CD14-positive monocyte (primary cell): ENCODE measurements around the gene A4GALT. TPM values are rescaled to one million over a fixed set of nuclear protein-coding genes. Genes with fewer than 3 reads are reported as not detected.

ENCODE experiments used
- DNase-seq, 3 donors: peaks; one replicate each; pipeline ENCODE4 v3.0.0-alpha.2; 2011 to 2022
- H2AFZ ChIP-seq: 2 replicates; pipeline ENCODE4 v1.6.0; 2012; ENCODE audit warnings: mild to moderate bottlenecking, low read depth, low read length, inconsistent platforms; ENCODE audit not compliant: insufficient read depth, poor library complexity, severe bottlenecking
- H3K27ac ChIP-seq, 2 donors: 1 replicate in 1 of 2; 2 replicates in 1 of 2; pipeline ENCODE4 v1.5.1; 2012 to 2013; ENCODE audit warnings: low read length in 2 of 2, control low read depth in 1 of 2, inconsistent platforms in 1 of 2, low read depth in 1 of 2, mild to moderate bottlenecking in 1 of 2
- H3K27me3 ChIP-seq, 2 donors: one replicate each; pipeline versions ENCODE4 v1.6.0 to v1.6.1; 2011 to 2013; ENCODE audit warnings: low read length in 2 of 2; ENCODE audit not compliant: control insufficient read depth in 2 of 2, insufficient read depth in 2 of 2
- H3K36me3 ChIP-seq, 2 donors: replicated peaks in 1 of 2; 1 replicate in 1 of 2; 2 replicates in 1 of 2; pipeline versions ENCODE4 v1.5.1 to v1.6.1; 2012 to 2013; ENCODE audit warnings: low read length in 2 of 2, control low read depth in 1 of 2, inconsistent platforms in 1 of 2, mild to moderate bottlenecking in 1 of 2; ENCODE audit not compliant: insufficient read depth in 2 of 2, control insufficient read depth in 1 of 2
- H3K4me1 ChIP-seq, 2 donors: 1 replicate in 1 of 2; 2 replicates in 1 of 2; pipeline versions ENCODE4 v1.5.1 to v1.6.1; 2012 to 2013; ENCODE audit warnings: low read length in 2 of 2, control low read depth in 1 of 2, inconsistent platforms in 1 of 2, mild to moderate bottlenecking in 1 of 2, moderate library complexity in 1 of 2; ENCODE audit not compliant: insufficient read depth in 2 of 2, control insufficient read depth in 1 of 2
- H3K4me2 ChIP-seq: replicated peaks from 2 replicates; pipeline ENCODE3; 2012; ENCODE audit warnings: low read length, moderate library complexity, mild to moderate bottlenecking; ENCODE audit not compliant: poor library complexity, severe bottlenecking; ENCODE audit errors: extremely low read depth
- H3K4me3 ChIP-seq, 3 experiments: fragments of 200-600 bp in 1 of 3; sonication (generic) in 1 of 3; replicated peaks in 1 of 3; 1 replicate in 2 of 3; 2 replicates in 1 of 3; pipeline ENCODE4 v1.5.1; 2011 to 2013; ENCODE audit warnings: low read length in 3 of 3, mild to moderate bottlenecking in 3 of 3, control low read depth in 2 of 3, low read depth in 2 of 3, inconsistent platforms in 1 of 3, moderate library complexity in 1 of 3
- H3K79me2 ChIP-seq: 2 replicates; pipeline ENCODE4 v1.6.0; 2012; ENCODE audit warnings: mild to moderate bottlenecking, control low read depth, inconsistent platforms, low read length, moderate library complexity; ENCODE audit not compliant: insufficient read depth
- H3K9ac ChIP-seq: 2 replicates; pipeline ENCODE4 v1.6.0; 2017; ENCODE audit warnings: low read length, mild to moderate bottlenecking; ENCODE audit not compliant: insufficient read depth, poor library complexity, severe bottlenecking
- H3K9me3 ChIP-seq, 2 donors: replicated peaks in 1 of 2; 1 replicate in 1 of 2; 2 replicates in 1 of 2; pipeline versions ENCODE4 v1.5.1 to v1.6.1; 2012 to 2013; ENCODE audit warnings: low read length in 2 of 2, control low read depth in 1 of 2; ENCODE audit not compliant: control insufficient read depth in 1 of 2, insufficient read depth in 1 of 2
- H4K20me1 ChIP-seq: 2 replicates; pipeline ENCODE4 v1.6.0; 2012; ENCODE audit warnings: mild to moderate bottlenecking, low read length, control low read depth, moderate library complexity; ENCODE audit not compliant: insufficient read depth
- H3K27ac Mint-ChIP-seq, 7 donors: one replicate each; pipeline ENCODE4 v1.8.0; 2020; ENCODE audit warnings: mild to moderate bottlenecking in 7 of 7, mixed read lengths in 7 of 7, moderate library complexity in 6 of 7, inconsistent platforms in 2 of 7
- H3K27me3 Mint-ChIP-seq, 3 donors: one replicate each; pipeline ENCODE4 v1.8.0; 2021 to 2022; ENCODE audit warnings: low read depth in 3 of 3, mild to moderate bottlenecking in 3 of 3, mixed read lengths in 3 of 3, moderate library complexity in 3 of 3, inconsistent platforms in 1 of 3
- H3K36me3 Mint-ChIP-seq, 2 donors: one replicate each; pipeline ENCODE4 v1.8.0; 2020; ENCODE audit warnings: mixed read lengths in 2 of 2, inconsistent platforms in 1 of 2, mild to moderate bottlenecking in 1 of 2
- H3K4me1 Mint-ChIP-seq: one replicate; pipeline ENCODE4 v1.8.0; 2020; ENCODE audit warnings: mild to moderate bottlenecking, mixed read lengths
- H3K4me3 Mint-ChIP-seq, 2 donors: one replicate each; pipeline ENCODE4 v1.8.0; 2020; ENCODE audit warnings: mild to moderate bottlenecking in 2 of 2, mixed read lengths in 2 of 2, moderate library complexity in 1 of 2
- H3K9me3 Mint-ChIP-seq, 7 donors: one replicate each; pipeline ENCODE4 v1.8.0; 2020 to 2022; ENCODE audit warnings: mixed read lengths in 7 of 7, mild to moderate bottlenecking in 6 of 7, moderate library complexity in 6 of 7, inconsistent platforms in 2 of 7
- CTCF ChIP-seq: fragments of 200-600 bp; IDR thresholded peaks from one replicate; pipeline ENCODE4 v1.8.0; 2022; ENCODE audit warnings: antibody characterized with exemption, mild to moderate bottlenecking
- WGBS: methylation state at CpG from one replicate; pipeline ENCODE4 v1.1.5; 2013; ENCODE audit warnings: missing lambda C conversion rate; ENCODE audit not compliant: insufficient coverage; 5-methylcytosine and 5-hydroxymethylcytosine counted together
- intact Hi-C, 2 donors: fragments of 100-400 bp; cut with micrococcal nuclease; formaldehyde crosslinking; loops; one replicate each; pipeline versions ENCODE4 v1.15.0 to v1.15.1; 2023
- polyA plus RNA-seq, 3 donors: library from polyadenylated mRNA; depleted of rRNA in 1 of 3; unstranded in 2 of 3; stranded (reverse) in 1 of 3; fragments of 300-500 nt in 2 of 3; fragments of >200 nt in 1 of 3; fragmentation: Illumina TruSeq in 2 of 3; gene quantifications; 1 replicate in 2 of 3; 2 replicates in 1 of 3; pipeline ENCODE4 v1.2.3, GENCODE V29; 2012 to 2021

The A4GALT gene
- polyA plus RNA-seq, 3 donors = not detected

- intact Hi-C loops = no loop called here
- Mint-ChIP-seq H3K27ac (peak overlapping the region in 1 of 7 donors; percentile 27), H3K36me3 (no peaks in the 10 kb centered on the region), H3K4me1 (peaks cover 15% of the 10 kb centered on the region), H3K27me3 (peaks cover under 1 to 3% (median 3%) of the 10 kb centered on the region in 3 donors), H3K9me3 (no peaks in the 10 kb centered on the region), H3K4me3 (no peak overlapping the region)
- H3K79me2 ChIP-seq = no peaks in the 10 kb centered on the region
- no peaks in the 10 kb centered on the region for H3K9me3 ChIP-seq
- H3K4me3 ChIP-seq = no peak overlapping the region
- H2AFZ ChIP-seq = no peak overlapping the region
- H3K27ac ChIP-seq = no peak overlapping the region
- peaks cover 7 to 13% of the 10 kb centered on the region in 2 donors for H3K4me1 ChIP-seq
- no peaks in the 10 kb centered on the region for H3K27me3 ChIP-seq
- H4K20me1 ChIP-seq = no peaks in the 10 kb centered on the region
- 96% methylated on average over 5 of the region's 8 CpGs for WGBS
- H3K36me3 ChIP-seq = no peaks in the 10 kb centered on the region
- DNase-seq = no peak
- no peak overlapping the region for H3K4me2 ChIP-seq
- no peak for TF ChIP-seq CTCF
- no peak overlapping the region for H3K9ac ChIP-seq
These were observed 64.1 kb downstream of the A4GALT start for GRCh38 chr22:42656578-42656977.

- no peaks in the 10 kb centered on the region for H4K20me1 ChIP-seq
- no peak overlapping the region for H3K4me3 ChIP-seq
- Mint-ChIP-seq H3K4me3 (no peak overlapping the region), H3K4me1 (peaks cover 15% of the 10 kb centered on the region), H3K27me3 (peaks cover 3% of the 10 kb centered on the region in 3 donors), H3K36me3 (no peaks in the 10 kb centered on the region), H3K27ac (peak overlapping the region in 1 of 7 donors; percentile 50), H3K9me3 (no peaks in the 10 kb centered on the region)
- no peaks in the 10 kb centered on the region for H3K36me3 ChIP-seq
- intact Hi-C loops = no loop called here
- H3K4me1 ChIP-seq = peaks cover 7 to 13% of the 10 kb centered on the region in 2 donors
- DNase-seq = no peak
- H3K27me3 ChIP-seq = no peaks in the 10 kb centered on the region
- 83% methylated on average over 7 of the region's 9 CpGs for WGBS
- no peak for TF ChIP-seq CTCF
- no peak overlapping the region for H2AFZ ChIP-seq
- no peak overlapping the region for H3K4me2 ChIP-seq
- H3K9me3 ChIP-seq = no peaks in the 10 kb centered on the region
- no peak overlapping the region for H3K9ac ChIP-seq
- H3K27ac ChIP-seq = no peak overlapping the region
- no peaks in the 10 kb centered on the region for H3K79me2 ChIP-seq
These were observed 65.0 kb downstream of the A4GALT start for GRCh38 chr22:42655693-42656092.
